ENCODE measurements around the gene CAPZA1. TPM values are rescaled to one million over a fixed set of nuclear protein-coding genes. Genes with fewer than 3 reads are reported as not detected.

CAPZA1 gene
- total and polyA plus RNA-seq, 2 of the 8 experiments (the other 6 are each of a cell fraction or from before 2014, with no cell fraction given), result 48.9 to 107 TPM

GRCh38 chr1:112614460-112615065 is 5.1 kb upstream of the CAPZA1 start:
- Histone ChIP-seq H3K4me3 (ENCODE audit: extremely low read depth in 1 of 4, insufficient read depth in 2 of 4, low read depth in 3 of 4, low read length in 4 of 4) (no peak overlapping the region), H3K23ac (ENCODE audit: insufficient read length) (no peak overlapping the region), H3K4me2 (ENCODE audit: insufficient read depth in 1 of 2, low read depth in 2 of 2, low read length in 2 of 2) (no peak overlapping the region), H3K9me3 (ENCODE audit: insufficient read depth in 2 of 2, low read depth in 1 of 2, low read length in 1 of 2) (no peaks in the 10 kb centered on the region; a peak in 1 of 4 replicates), H3K23me2 (ENCODE audit: low read depth, low read length) (peaks cover 8% of the 10 kb centered on the region), H3K56ac (replicated peaks; ENCODE audit: insufficient read length, low read depth, low read length) (no peak overlapping the region), H2BK20ac (ENCODE audit: low read length) (no peak overlapping the region), H4K91ac (replicated peaks; ENCODE audit: insufficient read length, low read length) (no peak overlapping the region), H2AFZ (ENCODE audit: low read length) (no peak overlapping the region), H3K18ac (ENCODE audit: extremely low read depth, low read length) (no peak overlapping the region), H3K14ac (ENCODE audit: insufficient read length) (no peak overlapping the region), H2BK120ac (replicated peaks; ENCODE audit: low read depth, low read length) (no peak overlapping the region), H3K27ac (ENCODE audit: low read depth, low read length) (no peak overlapping the region), H3K27me3 (replicated peaks in 1 of 4; ENCODE audit: control insufficient read depth in 3 of 4, extremely low read depth in 1 of 4, insufficient read depth in 3 of 4, low read length in 3 of 4) (no peaks in the 10 kb centered on the region), H3K4me1 (replicated peaks in 1 of 4; ENCODE audit: control insufficient read depth in 3 of 4, insufficient read depth in 4 of 4, low read length in 3 of 4) (no peaks in the 10 kb centered on the region; a peak in 1 of 7 replicates), H2AK5ac (ENCODE audit: low read depth, low read length) (no peak overlapping the region), H3K4ac (replicated peaks; ENCODE audit: insufficient read length, low read depth, low read length) (no peak overlapping the region), H2BK5ac (ENCODE audit: low read depth, low read length) (no peak overlapping the region), H3K36me3 (ENCODE audit: control insufficient read depth in 2 of 4, insufficient read depth in 4 of 4, low read length in 3 of 4) (peaks cover 4 to 35% (median 18%) of the 10 kb centered on the region in 4 experiments; a peak in 4 of 8 replicates), H4K5ac (ENCODE audit: insufficient read length, low read depth, low read length) (no peak overlapping the region), H3K79me1 (ENCODE audit: low read depth, low read length) (no peaks in the 10 kb centered on the region; the same call in 1 of the 2 replicates), H2BK12ac (ENCODE audit: low read depth, low read length) (no peak overlapping the region), H3K79me2 (ENCODE audit: control insufficient read depth in 1 of 2, insufficient read depth in 2 of 2, low read length in 2 of 2) (peaks cover 0 to 20% of the 10 kb centered on the region in 2 experiments; a peak in 3 of 4 replicates), H4K20me1 (replicated peaks in 1 of 2; ENCODE audit: control insufficient read depth in 1 of 2, insufficient read depth in 2 of 2, low read length in 2 of 2) (no peaks in the 10 kb centered on the region), H3K9ac (replicated peaks in 1 of 4; ENCODE audit: extremely low read depth in 1 of 4, low read depth in 3 of 4, low read length in 3 of 4) (no peak overlapping the region), H4K8ac (ENCODE audit: extremely low read depth, insufficient read depth, low read length) (no peak overlapping the region), H2BK15ac (ENCODE audit: low read length) (no peak overlapping the region)
- DNase-seq (ENCODE audit: low read depth in 1 of 2, low spot score in 2 of 2) (no peak), FAIRE-seq (no peak)
- CTCF ChIA-PET (ENCODE audit: partially characterized antibody), result interaction anchor here (0.7 to 3.8 kb wide), 27 partner anchors 10 to 225 kb away, joined by 3 to 13 read pairs (median 4); no protein-coding TSS in a partner anchor
- no peak for TF ChIP-seq CEBPB (IDR thresholded peaks at IDR 0.05; ENCODE audit: low read depth, low read length)
- TF ChIP-seq RBBP5 (IDR thresholded peaks at IDR 0.05; ENCODE audit: borderline replicate concordance, low read depth, low read length), result no peak
- TF ChIP-seq RAD21 (IDR thresholded peaks at IDR 0.05 in 1 of 2, conservative IDR thresholded peaks at IDR 0.05 in 1 of 2; ENCODE audit: low read depth in 2 of 2, low read length in 2 of 2), result peak; percentile 63 to 69
- TF ChIP-seq, protein P1, sequence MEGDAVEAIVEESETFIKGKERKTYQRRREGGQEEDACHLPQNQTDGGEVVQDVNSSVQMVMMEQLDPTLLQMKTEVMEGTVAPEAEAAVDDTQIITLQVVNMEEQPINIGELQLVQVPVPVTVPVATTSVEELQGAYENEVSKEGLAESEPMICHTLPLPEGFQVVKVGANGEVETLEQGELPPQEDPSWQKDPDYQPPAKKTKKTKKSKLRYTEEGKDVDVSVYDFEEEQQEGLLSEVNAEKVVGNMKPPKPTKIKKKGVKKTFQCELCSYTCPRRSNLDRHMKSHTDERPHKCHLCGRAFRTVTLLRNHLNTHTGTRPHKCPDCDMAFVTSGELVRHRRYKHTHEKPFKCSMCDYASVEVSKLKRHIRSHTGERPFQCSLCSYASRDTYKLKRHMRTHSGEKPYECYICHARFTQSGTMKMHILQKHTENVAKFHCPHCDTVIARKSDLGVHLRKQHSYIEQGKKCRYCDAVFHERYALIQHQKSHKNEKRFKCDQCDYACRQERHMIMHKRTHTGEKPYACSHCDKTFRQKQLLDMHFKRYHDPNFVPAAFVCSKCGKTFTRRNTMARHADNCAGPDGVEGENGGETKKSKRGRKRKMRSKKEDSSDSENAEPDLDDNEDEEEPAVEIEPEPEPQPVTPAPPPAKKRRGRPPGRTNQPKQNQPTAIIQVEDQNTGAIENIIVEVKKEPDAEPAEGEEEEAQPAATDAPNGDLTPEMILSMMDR (IDR thresholded peaks at IDR 0.05; ENCODE audit: control extremely low read depth in 1 of 3, insufficient read depth in 1 of 3, low read depth in 1 of 3, low read length in 3 of 3), result peak; percentile 17 to 41 (median 31); a peak in 3 of 4 replicates
- TF ChIP-seq POU5F1 (IDR thresholded peaks at IDR 0.05; ENCODE audit: low read depth, low read length), result no peak
- no peak for TF ChIP-seq MAFK (IDR thresholded peaks at IDR 0.05; ENCODE audit: low read depth, low read length)
- 87% methylated on average over 6 of the region's 6 CpGs; no CpG with 5 or more reads in 1 of the 2 experiments for WGBS, 2 experiments (ENCODE audit: extremely low coverage in 1 of 2, insufficient coverage in 1 of 2, insufficient read length in 1 of 2, insufficient replicate concordance in 2 of 2, low coverage in 1 of 2, low lambda C conversion rate in 2 of 2, missing lambda C conversion rate in 1 of 2)
- POLR2A ChIA-PET (ENCODE audit: partially characterized antibody), result interaction anchor here (1.6 to 1.8 kb wide), 2 partner anchors 24 to 54 kb away, joined by 3 to 4 read pairs; no protein-coding TSS in a partner anchor
